SK-N-SH (cell line): ENCODE data around the gene COL25A1. TPM values are rescaled to one million over a fixed set of nuclear protein-coding genes. Genes with fewer than 3 reads are reported as not detected.

Experiments
- CTCF ChIA-PET: fragments of 300-600, 350-600 bp; formaldehyde crosslinking; extraction: SDS; loops from one replicate; lab custom pipeline; 2021; lab: Yijun Ruan, JAX
- POLR2A ChIA-PET: fragments of 350-600 bp; sonication (Branson Sonifier 250); formaldehyde crosslinking; extraction: SDS; loops from one replicate; lab custom pipeline; 2020; ENCODE audit warnings: antibody characterized with exemption, inconsistent platforms; lab: Yijun Ruan, JAX
- DNase-seq: peaks from one replicate; pipeline ENCODE4 v3.0.0; 2012
- H2AFZ ChIP-seq: fragments of 200-600 bp; sonication (generic); 2 replicates; pipeline ENCODE4 v1.8.1; 2016; ENCODE audit warnings: antibody characterized with exemption, mild to moderate bottlenecking, low read depth
- H3F3A ChIP-seq: fragments of 200-600 bp; sonication (generic); replicated peaks from 2 replicates; pipeline ENCODE3; 2016; ENCODE audit warnings: antibody characterized with exemption, mild to moderate bottlenecking; ENCODE audit not compliant: insufficient read depth
- H3K27ac ChIP-seq, 2 experiments: fragments of 200-500 bp in 1 of 2; fragments of 200-600 bp in 1 of 2; sonication (Bioruptor generic) in 1 of 2; sonication (generic), shearing (Covaris generic) in 1 of 2; 2 replicates each; pipeline versions ENCODE4 v1.5.1 to v1.6.1; 2014 to 2016; ENCODE audit warnings: low read depth in 2 of 2, inconsistent platforms in 1 of 2, low read length in 1 of 2, mild to moderate bottlenecking in 1 of 2, mixed read lengths in 1 of 2
- H3K27me3 ChIP-seq: fragments of 200-600 bp; sonication (generic), shearing (Covaris generic); 2 replicates; pipeline ENCODE4 v1.6.1; 2016; ENCODE audit warnings: mixed run types; ENCODE audit not compliant: insufficient read depth
- H3K36me3 ChIP-seq, 2 experiments: fragments of 200-500 bp in 1 of 2; fragments of 200-600 bp in 1 of 2; sonication (Bioruptor generic) in 1 of 2; sonication (generic) in 1 of 2; replicated peaks in 1 of 2; 2 replicates each; pipeline versions ENCODE3 to v1.5.1; 2014 to 2016; ENCODE audit warnings: low read length in 1 of 2, mild to moderate bottlenecking in 1 of 2; ENCODE audit not compliant: insufficient read depth in 2 of 2, control insufficient read depth in 1 of 2
- H3K4me1 ChIP-seq, 2 experiments: fragments of 200-500 bp in 1 of 2; fragments of 200-600 bp in 1 of 2; sonication (Bioruptor generic) in 1 of 2; sonication (generic), shearing (Covaris generic) in 1 of 2; 2 replicates each; pipeline versions ENCODE4 v1.5.1 to v1.6.1; 2014 to 2016; ENCODE audit warnings: low read depth in 1 of 2, low read length in 1 of 2, mixed run types in 1 of 2; ENCODE audit not compliant: insufficient read depth in 2 of 2, control insufficient read depth in 1 of 2
- H3K4me2 ChIP-seq: fragments of 200-600 bp; sonication (generic), shearing (Covaris generic); 2 replicates; pipeline ENCODE4 v1.6.1; 2017; ENCODE audit warnings: mixed run types
- H3K4me3 ChIP-seq, 2 experiments: fragments of 200-500 bp in 1 of 2; fragments of 200-600 bp in 1 of 2; sonication (Bioruptor generic) in 1 of 2; sonication (generic), shearing (Covaris generic) in 1 of 2; 2 replicates each; pipeline versions ENCODE4 v1.5.1 to v1.8.1; 2014 to 2016; ENCODE audit warnings: low read depth in 2 of 2, inconsistent platforms in 1 of 2, low read length in 1 of 2, mild to moderate bottlenecking in 1 of 2, mixed read lengths in 1 of 2, moderate library complexity in 1 of 2
- H3K79me2 ChIP-seq: fragments of 200-600 bp; sonication (generic); 2 replicates; pipeline ENCODE4 v1.8.1; 2017; ENCODE audit warnings: mild to moderate bottlenecking; ENCODE audit not compliant: insufficient read depth
- H3K9ac ChIP-seq: fragments of 200-600 bp; sonication (generic); 2 replicates; pipeline ENCODE4 v1.6.1; 2017; ENCODE audit warnings: mixed run types
- H3K9me2 ChIP-seq: fragments of 200-600 bp; sonication (generic); 2 replicates; pipeline ENCODE4 v1.6.1; 2017; ENCODE audit warnings: mixed run types
- H3K9me3 ChIP-seq: fragments of 200-600 bp; sonication (generic); 2 replicates; pipeline ENCODE4 v1.6.1; 2017; ENCODE audit warnings: mixed run types, mild to moderate bottlenecking, moderate library complexity
- H4K20me1 ChIP-seq: fragments of 200-600 bp; sonication (generic); 2 replicates; pipeline ENCODE4 v1.6.1; 2017; ENCODE audit warnings: mild to moderate bottlenecking, mixed run types; ENCODE audit not compliant: insufficient read depth
- CHD2 ChIP-seq: fragments of 150-350 bp; IDR thresholded peaks from 2 replicates; pipeline ENCODE4 v1.6.1; 2018; ENCODE audit warnings: low read length; ENCODE audit not compliant: partially characterized antibody
- EP300 ChIP-seq, 2 experiments: IDR thresholded peaks; 2 replicates each; pipeline versions ENCODE4 v1.4.0 to v1.6.1; 2012; ENCODE audit warnings: borderline replicate concordance in 1 of 2, low read depth in 1 of 2, low read length in 1 of 2
- EZH2phosphoT487 ChIP-seq: fragments of 200-600 bp; sonication (generic); IDR thresholded peaks from 2 replicates; pipeline ENCODE4 v1.6.1; 2017; ENCODE audit warnings: low read depth, mixed run types, mild to moderate bottlenecking, antibody characterized with exemption, moderate library complexity, borderline replicate concordance
- FOXM1 ChIP-seq: IDR thresholded peaks from 2 replicates; pipeline ENCODE4 v1.4.0; 2012; ENCODE audit warnings: low read depth, mild to moderate bottlenecking
- GATA2 ChIP-seq: sonication (generic); formaldehyde crosslinking; IDR thresholded peaks from 2 replicates; pipeline ENCODE4 v1.5.0; 2020; ENCODE audit warnings: mild to moderate bottlenecking, missing genetic modification reagents
- IRF3 ChIP-seq: fragments of 150-350 bp; IDR thresholded peaks from 2 replicates; pipeline ENCODE4 v1.6.1; 2016; ENCODE audit warnings: mild to moderate bottlenecking, low read depth, low read length
- JUND ChIP-seq: IDR thresholded peaks from 2 replicates; pipeline ENCODE4 v1.4.0; 2012
- MAX ChIP-seq: IDR thresholded peaks from 2 replicates; pipeline ENCODE4 v1.4.0; 2012; ENCODE audit warnings: low read depth
- MXI1 ChIP-seq: IDR thresholded peaks from 2 replicates; pipeline ENCODE4 v1.6.1; 2012; ENCODE audit warnings: mild to moderate bottlenecking, low read depth, low read length, improper control_type of control experiment
- NFIC ChIP-seq: IDR thresholded peaks from 2 replicates; pipeline ENCODE4 v1.4.0; 2012; ENCODE audit warnings: borderline replicate concordance
- PBX3 ChIP-seq: IDR thresholded peaks from 2 replicates; pipeline ENCODE4; 2012
- RAD21 ChIP-seq: IDR thresholded peaks from 2 replicates; pipeline ENCODE4 v1.6.1; 2012; ENCODE audit warnings: mild to moderate bottlenecking, low read length
- REST ChIP-seq: IDR thresholded peaks from 2 replicates; pipeline ENCODE4 v1.6.1; 2012; ENCODE audit warnings: mild to moderate bottlenecking, low read depth, low read length, moderate library complexity
- SMC3 ChIP-seq: IDR thresholded peaks from 2 replicates; pipeline ENCODE4 v1.6.1; 2012; ENCODE audit warnings: low read depth, low read length, improper control_type of control experiment
- TAF1 ChIP-seq: IDR thresholded peaks from 2 replicates; pipeline ENCODE4 v1.6.1; 2012; ENCODE audit warnings: low read depth, mild to moderate bottlenecking, low read length, moderate library complexity, borderline replicate concordance
- WGBS: methylation state at CpG from one replicate; pipeline ENCODE4 v1.1.6; 2017; ENCODE audit warnings: low lambda C conversion rate; 5-methylcytosine and 5-hydroxymethylcytosine counted together
- polyA plus RNA-seq, 3 experiments: library from polyadenylated mRNA; depleted of rRNA; stranded (reverse); fragments of >200 nt; gene quantifications; 2 replicates each; pipeline ENCODE4 v1.2.3, GENCODE V29; 2012

COL25A1 gene
- polyA plus RNA-seq, 1 of the 3 experiments (the other 2 are of a cell fraction), result not detected

- TF ChIP-seq MAX (no peak), IRF3 (no peak), SMC3 (no peak), PBX3 (no peak), TAF1 (no peak), FOXM1 (no peak), GATA2 (CRISPR knock-in tag) (no peak), MXI1 (no peak), EP300 (IDR thresholded peaks at IDR 0.05; ENCODE audit: borderline replicate concordance in 1 of 2, low read depth in 1 of 2, low read length in 1 of 2) (no peak), JUND (no peak), NFIC (no peak), RAD21 (no peak), CHD2 (no peak), REST (no peak), EZH2phosphoT487 (no peak)
- no peaks in the 10 kb centered on the region for H3K9me3 ChIP-seq
- no peak overlapping the region for H2AFZ ChIP-seq
- H3K4me3 ChIP-seq, result no peak overlapping the region
- no peak for DNase-seq
- peaks cover 17% of the 10 kb centered on the region for H3K27me3 ChIP-seq
- no peak overlapping the region for H3K4me2 ChIP-seq
- no peaks in the 10 kb centered on the region for H3K79me2 ChIP-seq
- H4K20me1 ChIP-seq, result no peaks in the 10 kb centered on the region
- CTCF ChIA-PET, result no interaction called here
- no peaks in the 10 kb centered on the region for H3K9me2 ChIP-seq
- no peak overlapping the region for H3K9ac ChIP-seq
- 30% methylated on average over 2 of the region's 2 CpGs for WGBS
- H3F3A ChIP-seq, result no peaks in the 10 kb centered on the region
- H3K27ac ChIP-seq, result no peak overlapping the region
- POLR2A ChIA-PET, result no interaction called here
- no peaks in the 10 kb centered on the region for H3K36me3 ChIP-seq
- peaks cover 0 to 9% of the 10 kb centered on the region in 2 experiments; a peak in 1 of 4 replicates for H3K4me1 ChIP-seq
Observed at GRCh38 chr4:109296527-109296926, 5.9 kb downstream of the COL25A1 start.
